Coronary artery (tissue), 2 donors: ENCODE data around the gene SASH1.

Source experiments
- DNase-seq: peaks from one replicate; pipeline ENCODE4 v3.0.0-alpha.2; 2017; ENCODE audit warnings: low spot score
- H3K27ac ChIP-seq, 2 donors: fragments of 200-600 bp; sonication (generic); one replicate each; pipeline ENCODE4 v1.5.1; 2016 to 2019
- H3K4me3 ChIP-seq: fragments of 200-600 bp; sonication (generic); 2 replicates; pipeline ENCODE4 v1.5.1; 2016; ENCODE audit warnings: mild to moderate bottlenecking, moderate library complexity
- TF ChIP-seq, protein P1 (sequence below): fragments of 200-600 bp; sonication (generic); IDR thresholded peaks from one replicate; pipeline ENCODE4 v1.5.1; 2019; ENCODE audit warnings: antibody characterized with exemption

Gene SASH1

DNA sequence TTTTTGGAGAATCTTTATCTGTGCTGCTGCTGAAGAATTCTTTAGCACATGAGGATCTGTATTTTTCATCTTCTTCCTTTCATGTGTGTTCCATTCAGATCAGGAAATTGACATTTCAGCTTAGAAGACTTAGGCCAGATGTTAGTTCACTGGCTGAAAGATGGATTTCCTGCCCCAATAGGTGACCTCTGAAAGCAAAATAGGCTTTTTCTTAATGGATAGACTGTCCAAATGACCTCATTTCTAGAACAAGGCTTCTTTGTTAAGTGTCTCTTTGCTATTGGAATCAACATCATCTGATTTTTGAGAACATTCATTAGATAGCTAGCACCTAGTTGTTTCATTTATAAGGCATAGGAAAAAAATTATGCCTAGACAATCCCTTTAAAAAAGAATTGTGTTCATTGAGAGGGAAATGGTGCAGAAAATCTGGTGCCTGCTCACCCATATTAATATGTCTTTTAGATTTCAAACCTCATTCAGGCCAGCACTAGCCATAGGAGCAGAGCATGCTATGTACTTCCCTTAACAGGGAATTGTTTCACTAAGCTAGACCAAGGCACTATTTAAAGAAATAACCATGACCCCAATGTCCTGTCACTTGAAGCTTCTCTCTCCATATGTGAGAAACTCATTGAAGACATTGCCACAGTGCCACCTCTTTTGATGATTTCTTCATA, 13.6 kb upstream of the SASH1 start:
- no peak overlapping the region for H3K4me3 ChIP-seq
- H3K27ac ChIP-seq = peak overlapping the region in 1 of 2 donors; percentile 51
- DNase-seq = no peak
- TF ChIP-seq, protein P1, sequence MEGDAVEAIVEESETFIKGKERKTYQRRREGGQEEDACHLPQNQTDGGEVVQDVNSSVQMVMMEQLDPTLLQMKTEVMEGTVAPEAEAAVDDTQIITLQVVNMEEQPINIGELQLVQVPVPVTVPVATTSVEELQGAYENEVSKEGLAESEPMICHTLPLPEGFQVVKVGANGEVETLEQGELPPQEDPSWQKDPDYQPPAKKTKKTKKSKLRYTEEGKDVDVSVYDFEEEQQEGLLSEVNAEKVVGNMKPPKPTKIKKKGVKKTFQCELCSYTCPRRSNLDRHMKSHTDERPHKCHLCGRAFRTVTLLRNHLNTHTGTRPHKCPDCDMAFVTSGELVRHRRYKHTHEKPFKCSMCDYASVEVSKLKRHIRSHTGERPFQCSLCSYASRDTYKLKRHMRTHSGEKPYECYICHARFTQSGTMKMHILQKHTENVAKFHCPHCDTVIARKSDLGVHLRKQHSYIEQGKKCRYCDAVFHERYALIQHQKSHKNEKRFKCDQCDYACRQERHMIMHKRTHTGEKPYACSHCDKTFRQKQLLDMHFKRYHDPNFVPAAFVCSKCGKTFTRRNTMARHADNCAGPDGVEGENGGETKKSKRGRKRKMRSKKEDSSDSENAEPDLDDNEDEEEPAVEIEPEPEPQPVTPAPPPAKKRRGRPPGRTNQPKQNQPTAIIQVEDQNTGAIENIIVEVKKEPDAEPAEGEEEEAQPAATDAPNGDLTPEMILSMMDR = no peak

DNA sequence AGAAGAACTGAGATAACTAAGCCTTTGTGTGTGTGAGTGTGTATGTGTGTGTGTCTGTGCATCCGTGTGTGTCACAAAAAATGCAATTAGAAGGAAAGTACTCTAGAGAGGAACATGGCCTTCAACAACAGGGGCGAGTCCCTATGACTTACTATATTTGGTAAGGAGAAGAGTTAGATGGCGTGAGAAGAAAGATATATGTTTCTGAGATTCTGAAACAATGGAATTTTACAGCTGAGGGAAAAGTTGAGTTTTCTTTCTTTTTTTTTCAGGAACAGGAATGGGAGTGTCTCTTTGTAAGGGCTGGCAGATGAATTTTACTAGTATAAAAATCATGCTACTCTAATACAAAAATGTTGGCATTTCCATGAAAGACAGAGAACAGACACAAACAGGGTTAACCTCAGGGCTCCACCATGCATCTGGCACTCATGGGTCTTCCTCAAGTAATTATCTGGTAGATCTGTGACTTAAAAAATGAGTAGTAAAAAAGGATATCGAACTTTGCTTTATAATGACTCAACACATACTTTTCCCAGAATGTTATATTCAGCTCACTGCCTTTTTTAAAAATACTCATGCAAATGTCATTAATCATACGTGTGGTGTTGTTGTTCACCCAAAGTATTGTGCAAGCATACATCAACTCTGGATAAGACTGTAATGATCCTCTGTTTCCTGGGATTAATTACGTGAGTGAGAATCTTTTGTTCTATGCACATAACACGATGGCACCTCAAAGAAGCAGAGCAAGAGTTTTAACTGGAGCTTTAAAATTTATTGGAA, 12.8 kb upstream of the SASH1 start:
- TF ChIP-seq, protein P1 = no peak
- peak overlapping the region; percentile 44 to 51 for H3K27ac ChIP-seq
- no peak for DNase-seq
- H3K4me3 ChIP-seq = no peak overlapping the region

DNA sequence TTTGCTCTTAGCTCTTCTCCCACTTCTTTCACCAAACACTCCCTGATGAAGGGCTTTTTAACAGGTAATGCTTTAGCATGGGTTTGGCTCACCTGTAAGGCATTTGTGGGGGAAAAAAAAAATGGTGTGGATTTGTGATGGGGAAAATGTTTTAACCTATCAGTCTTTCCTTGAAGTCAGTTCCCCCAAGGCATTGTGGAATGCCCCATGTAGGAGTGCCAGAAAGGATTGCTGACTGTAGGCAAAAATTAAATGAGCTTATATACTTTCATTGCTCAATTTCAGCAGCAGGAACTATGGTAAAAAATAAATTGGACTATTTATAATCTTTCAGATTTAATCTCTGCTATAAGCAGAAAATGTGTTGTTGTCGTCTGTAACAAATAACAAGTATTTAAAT, 10.6 kb upstream of the SASH1 start:
- H3K27ac ChIP-seq = no peak overlapping the region
- H3K4me3 ChIP-seq = no peak overlapping the region
- TF ChIP-seq, protein P1 = no peak
- DNase-seq = no peak

DNA sequence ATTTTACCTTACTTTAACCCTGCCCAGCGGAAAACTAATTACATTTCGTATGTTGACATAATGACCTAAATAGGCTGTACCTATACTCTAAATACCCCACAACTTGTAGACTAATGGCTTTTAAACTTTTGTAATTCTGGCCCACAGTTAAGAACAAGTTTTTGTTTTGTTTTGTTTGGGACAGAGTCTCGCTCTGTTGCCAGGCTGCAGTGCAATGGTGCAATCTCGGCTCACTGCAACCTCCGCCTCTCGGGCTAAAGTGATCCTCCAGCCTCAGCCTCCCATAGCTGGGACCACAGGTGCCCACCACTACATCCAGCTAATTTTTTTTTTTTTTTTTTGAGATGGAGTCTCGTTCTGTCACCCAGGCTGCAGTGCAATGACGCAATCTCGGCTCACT, 5.7 kb upstream of the SASH1 start:
- H3K27ac ChIP-seq = no peak overlapping the region
- no peak overlapping the region for H3K4me3 ChIP-seq
- TF ChIP-seq, protein P1 = no peak
- no peak for DNase-seq

DNA sequence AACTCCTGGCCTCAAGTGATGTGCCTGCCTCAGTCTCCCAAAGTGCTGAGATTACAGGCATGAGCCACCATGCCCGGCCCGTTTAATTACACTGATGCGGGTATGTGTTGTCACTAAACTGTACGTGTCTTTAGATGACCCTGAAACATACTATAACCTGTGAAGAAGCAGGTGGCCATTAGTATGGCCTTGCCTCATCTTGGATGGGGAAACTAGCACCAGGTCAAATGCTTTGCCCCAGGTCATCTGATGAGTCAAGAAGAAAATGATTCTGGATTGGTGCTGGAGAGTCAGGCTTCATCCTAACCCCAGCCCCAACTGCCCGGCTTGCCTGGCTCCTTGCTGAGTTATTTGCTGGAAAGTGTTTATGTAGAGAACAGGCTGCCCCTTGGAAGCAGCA, 2.9 kb upstream of the SASH1 start:
- Histone ChIP-seq H3K27ac (no peak overlapping the region), H3K4me3 (no peak overlapping the region)
- TF ChIP-seq, protein P1 = no peak
- no peak for DNase-seq

DNA sequence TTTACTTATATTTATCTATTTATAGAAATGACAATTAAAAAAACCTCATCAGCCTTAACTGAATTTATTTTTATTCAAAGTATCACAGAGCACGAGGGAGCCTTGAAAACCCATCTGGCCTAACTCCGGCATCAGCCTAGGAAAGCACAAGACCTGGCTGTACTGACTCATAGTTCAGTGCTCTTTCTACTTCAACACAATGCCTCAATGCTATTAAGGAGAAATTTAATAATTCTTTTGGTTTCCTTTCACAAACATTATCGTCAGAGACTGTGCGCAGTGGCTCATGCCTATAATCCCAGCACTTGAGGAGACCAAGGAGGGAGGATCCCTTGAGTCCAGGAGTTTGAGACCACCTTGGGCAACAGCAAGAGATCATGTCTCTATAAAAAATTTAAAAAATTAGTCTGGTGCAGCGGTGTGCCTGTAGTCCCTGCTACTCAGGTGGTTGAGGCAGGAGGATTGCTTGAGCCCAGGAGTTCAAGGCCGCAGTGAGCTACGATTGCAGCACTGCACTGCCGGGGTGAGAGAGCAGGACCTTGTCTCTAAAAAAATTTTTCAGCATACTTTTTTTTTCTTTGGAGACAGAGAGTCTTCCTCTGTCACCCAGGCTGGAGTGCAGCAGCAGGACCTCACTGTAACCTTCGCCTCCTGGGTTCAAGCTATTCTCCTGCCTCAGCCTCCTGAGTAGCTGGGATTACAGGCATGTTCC, 1.9 kb upstream of the SASH1 start:
- no peak overlapping the region for H3K27ac ChIP-seq

More for the DNA sequence above, 1.9 kb upstream of the SASH1 start:
- no peak for DNase-seq
- no peak overlapping the region for H3K4me3 ChIP-seq
- TF ChIP-seq, protein P1 = no peak
